ENCODE results near the gene PPCS. TPM values are rescaled to one million over a fixed set of nuclear protein-coding genes. Genes with fewer than 3 reads are reported as not detected.
"Not testable (repeated sequence)": the region's sequence is repeated elsewhere in the genome, so short reads cannot be mapped to it uniquely, and the experiment has no call there.

The PPCS gene
- total RNA-seq, 1 donor from 2014 or later: 19.8 TPM

- H3K9ac ChIP-seq (ENCODE audit: low read depth in 1 of 3, low read length in 3 of 3): no peak overlapping the region
- peaks cover 0 to 2% (median 0%) of the 10 kb centered on the region in 3 donors for H3K36me3 ChIP-seq (ENCODE audit: control insufficient read depth in 3 of 3, insufficient read depth in 3 of 3, low read length in 3 of 3)
- no peaks in the 10 kb centered on the region for H3K9me3 ChIP-seq (ENCODE audit: control insufficient read depth in 3 of 3, low read length in 3 of 3)
- no peak overlapping the region for H3K4me3 ChIP-seq (ENCODE audit: low read length in 3 of 3)
- no peaks in the 10 kb centered on the region for H3K27me3 ChIP-seq (ENCODE audit: control insufficient read depth in 3 of 3, insufficient read depth in 3 of 3, low read length in 3 of 3)
- no peaks in the 10 kb centered on the region for H3K4me1 ChIP-seq (ENCODE audit: control insufficient read depth in 3 of 3, insufficient read depth in 3 of 3, low read length in 3 of 3)
- no peak overlapping the region for H3K27ac ChIP-seq (ENCODE audit: low read depth, low read length)
Measured at GRCh38 chr1:42476605-42477004, 20.3 kb downstream of the PPCS start.

DNA sequence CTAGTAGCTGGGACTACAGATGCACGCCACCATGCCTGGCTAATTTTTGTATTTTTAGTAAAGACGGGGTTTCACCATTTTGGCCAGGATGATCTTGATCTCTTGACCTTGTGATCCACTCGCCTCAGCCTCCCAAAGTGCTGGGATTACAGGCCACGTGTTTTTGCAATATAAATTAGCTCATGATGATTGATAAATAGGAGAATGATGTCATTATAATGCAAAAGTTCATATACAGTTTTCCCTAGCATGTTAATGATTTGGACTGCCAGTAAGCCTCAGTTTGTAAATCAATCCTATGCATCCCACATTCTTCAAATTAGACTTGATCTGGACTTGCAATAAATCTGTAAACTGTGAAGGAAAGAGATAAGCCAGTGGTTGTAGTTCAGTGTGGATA, 21.0 kb downstream of the PPCS start:
- not testable (repeated sequence) for H3K4me3 ChIP-seq (ENCODE audit: low read length in 3 of 3); H3K9me3 ChIP-seq (ENCODE audit: control insufficient read depth in 3 of 3, low read length in 3 of 3); H3K36me3 ChIP-seq (ENCODE audit: control insufficient read depth in 3 of 3, insufficient read depth in 3 of 3, low read length in 3 of 3); H3K27me3 ChIP-seq (ENCODE audit: control insufficient read depth in 3 of 3, insufficient read depth in 3 of 3, low read length in 3 of 3); H3K9ac ChIP-seq (ENCODE audit: low read depth in 1 of 3, low read length in 3 of 3); H3K27ac ChIP-seq (ENCODE audit: low read depth, low read length); H3K4me1 ChIP-seq (ENCODE audit: control insufficient read depth in 3 of 3, insufficient read depth in 3 of 3, low read length in 3 of 3)

- no peak overlapping the region for H3K27ac ChIP-seq (ENCODE audit: low read depth, low read length)
Measured at GRCh38 chr1:42477775-42478174, 21.4 kb downstream of the PPCS start.

GRCh38 chr1:42479621-42480020, 23.3 kb downstream of the PPCS start:
- H3K27ac ChIP-seq (ENCODE audit: low read depth, low read length): no peak overlapping the region
- H3K9ac ChIP-seq (ENCODE audit: low read depth in 1 of 3, low read length in 3 of 3): no peak overlapping the region
- H3K9me3 ChIP-seq (ENCODE audit: control insufficient read depth in 3 of 3, low read length in 3 of 3): no peaks in the 10 kb centered on the region
- H3K36me3 ChIP-seq (ENCODE audit: control insufficient read depth in 3 of 3, insufficient read depth in 3 of 3, low read length in 3 of 3): peaks cover 0 to 6% (median 6%) of the 10 kb centered on the region in 3 donors
- H3K4me1 ChIP-seq (ENCODE audit: control insufficient read depth in 3 of 3, insufficient read depth in 3 of 3, low read length in 3 of 3): no peaks in the 10 kb centered on the region
- H3K27me3 ChIP-seq (ENCODE audit: control insufficient read depth in 3 of 3, insufficient read depth in 3 of 3, low read length in 3 of 3): no peaks in the 10 kb centered on the region
- H3K4me3 ChIP-seq (ENCODE audit: low read length in 3 of 3): no peak overlapping the region

More at GRCh38 chr1:42477775-42478174, 21.4 kb downstream of the PPCS start:
- Histone ChIP-seq H3K9ac (ENCODE audit: low read depth in 1 of 3, low read length in 3 of 3) (no peak overlapping the region), H3K36me3 (ENCODE audit: control insufficient read depth in 3 of 3, insufficient read depth in 3 of 3, low read length in 3 of 3) (peaks cover 0 to 2% (median 1%) of the 10 kb centered on the region in 3 donors), H3K4me1 (ENCODE audit: control insufficient read depth in 3 of 3, insufficient read depth in 3 of 3, low read length in 3 of 3) (no peaks in the 10 kb centered on the region), H3K9me3 (ENCODE audit: control insufficient read depth in 3 of 3, low read length in 3 of 3) (no peaks in the 10 kb centered on the region), H3K4me3 (ENCODE audit: low read length in 3 of 3) (no peak overlapping the region), H3K27me3 (ENCODE audit: control insufficient read depth in 3 of 3, insufficient read depth in 3 of 3, low read length in 3 of 3) (no peaks in the 10 kb centered on the region)

DNA sequence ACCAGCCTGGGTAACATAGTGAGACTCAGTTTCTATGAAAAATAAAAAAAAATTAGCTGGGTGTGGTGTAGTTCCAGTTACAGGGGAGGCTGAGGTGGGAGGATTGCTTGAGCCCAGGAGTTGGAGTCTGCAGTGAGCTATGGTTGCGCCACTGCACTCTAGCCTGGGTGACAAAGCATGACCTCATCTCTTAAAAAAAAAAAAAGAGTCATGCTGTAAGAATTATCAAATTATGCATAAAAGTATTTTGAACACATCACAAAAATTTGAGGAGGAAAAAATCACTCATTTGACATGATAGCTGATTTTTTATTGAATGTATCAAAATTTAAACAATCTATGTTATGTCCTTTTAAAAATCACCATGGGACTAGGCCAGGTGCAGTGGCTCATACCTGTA, 24.6 kb downstream of the PPCS start:
- H3K36me3 ChIP-seq (ENCODE audit: control insufficient read depth in 3 of 3, insufficient read depth in 3 of 3, low read length in 3 of 3): peaks cover 0 to 6% (median 6%) of the 10 kb centered on the region in 3 donors
- no peaks in the 10 kb centered on the region for H3K9me3 ChIP-seq (ENCODE audit: control insufficient read depth in 3 of 3, low read length in 3 of 3)
- no peak overlapping the region for H3K27ac ChIP-seq (ENCODE audit: low read depth, low read length)
- H3K9ac ChIP-seq (ENCODE audit: low read depth in 1 of 3, low read length in 3 of 3): no peak overlapping the region
- no peaks in the 10 kb centered on the region for H3K4me1 ChIP-seq (ENCODE audit: control insufficient read depth in 3 of 3, insufficient read depth in 3 of 3, low read length in 3 of 3)
- no peaks in the 10 kb centered on the region for H3K27me3 ChIP-seq (ENCODE audit: control insufficient read depth in 3 of 3, insufficient read depth in 3 of 3, low read length in 3 of 3)
- H3K4me3 ChIP-seq (ENCODE audit: low read length in 3 of 3): no peak overlapping the region

DNA sequence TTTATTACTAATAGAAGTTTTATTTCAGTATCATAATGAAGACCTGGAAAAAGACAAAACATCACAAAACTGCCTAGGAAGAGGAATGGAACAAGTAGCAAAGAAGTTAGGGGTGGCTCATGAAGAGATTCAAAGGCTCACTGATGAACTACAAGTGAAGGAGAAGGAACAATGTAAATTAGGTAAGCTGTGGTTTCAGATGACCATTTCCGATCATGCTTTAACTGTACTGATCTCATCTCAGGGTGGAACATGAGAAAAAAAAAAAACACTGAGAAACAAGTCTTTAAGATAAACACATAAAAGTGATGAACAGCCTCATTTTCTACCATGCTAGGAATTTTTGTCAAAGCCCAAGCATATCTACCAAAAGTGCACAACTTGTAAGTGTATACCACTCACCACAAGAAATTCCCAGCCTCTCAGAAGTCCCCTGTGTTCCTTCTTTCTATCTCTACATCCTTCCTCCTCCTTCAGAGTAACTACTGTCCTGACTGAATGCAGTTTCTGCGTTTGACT, 26.4 kb downstream of the PPCS start:
- Histone ChIP-seq H3K4me1 (ENCODE audit: control insufficient read depth in 3 of 3, insufficient read depth in 3 of 3, low read length in 3 of 3) (no peaks in the 10 kb centered on the region), H3K9ac (ENCODE audit: low read depth in 1 of 3, low read length in 3 of 3) (no peak overlapping the region), H3K27ac (ENCODE audit: low read depth, low read length) (no peak overlapping the region), H3K9me3 (ENCODE audit: control insufficient read depth in 3 of 3, low read length in 3 of 3) (no peaks in the 10 kb centered on the region), H3K4me3 (ENCODE audit: low read length in 3 of 3) (no peak overlapping the region), H3K36me3 (ENCODE audit: control insufficient read depth in 3 of 3, insufficient read depth in 3 of 3, low read length in 3 of 3) (peaks cover 0 to 6% (median 6%) of the 10 kb centered on the region in 3 donors), H3K27me3 (ENCODE audit: control insufficient read depth in 3 of 3, insufficient read depth in 3 of 3, low read length in 3 of 3) (no peaks in the 10 kb centered on the region)

GRCh38 chr1:42484382-42484781, 28.0 kb downstream of the PPCS start:
- H3K9me3 ChIP-seq (ENCODE audit: control insufficient read depth in 3 of 3, low read length in 3 of 3): no peaks in the 10 kb centered on the region
- no peaks in the 10 kb centered on the region for H3K4me1 ChIP-seq (ENCODE audit: control insufficient read depth in 3 of 3, insufficient read depth in 3 of 3, low read length in 3 of 3)
- no peak overlapping the region for H3K4me3 ChIP-seq (ENCODE audit: low read length in 3 of 3)
- peaks cover 0 to 8% (median 6%) of the 10 kb centered on the region in 3 donors for H3K36me3 ChIP-seq (ENCODE audit: control insufficient read depth in 3 of 3, insufficient read depth in 3 of 3, low read length in 3 of 3)
- H3K27ac ChIP-seq (ENCODE audit: low read depth, low read length): no peak overlapping the region
- no peaks in the 10 kb centered on the region for H3K27me3 ChIP-seq (ENCODE audit: control insufficient read depth in 3 of 3, insufficient read depth in 3 of 3, low read length in 3 of 3)
- no peak overlapping the region for H3K9ac ChIP-seq (ENCODE audit: low read depth in 1 of 3, low read length in 3 of 3)

DNA sequence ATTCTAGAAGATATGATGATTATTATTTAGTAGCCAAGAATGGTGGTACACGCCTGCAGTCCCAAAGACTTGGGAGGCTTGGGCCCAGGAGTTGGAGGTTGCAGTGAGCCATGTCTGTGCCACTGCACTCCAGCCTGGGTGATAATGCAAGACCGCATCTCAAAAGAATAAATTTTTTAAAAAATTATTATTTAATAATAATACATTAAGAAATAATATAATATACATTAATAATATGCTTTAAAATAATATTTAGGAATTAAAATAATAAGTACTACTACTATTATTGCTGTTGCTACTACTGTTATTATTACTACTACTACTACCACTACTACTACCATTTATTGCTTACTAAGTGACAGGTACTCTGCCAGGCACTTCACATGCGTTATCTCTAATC, 33.9 kb downstream of the PPCS start:
- Histone ChIP-seq H3K36me3 (ENCODE audit: control insufficient read depth in 3 of 3, insufficient read depth in 3 of 3, low read length in 3 of 3) (peaks cover 0 to 4% (median 0%) of the 10 kb centered on the region in 3 donors), H3K9me3 (ENCODE audit: control insufficient read depth in 3 of 3, low read length in 3 of 3) (no peaks in the 10 kb centered on the region), H3K4me1 (ENCODE audit: control insufficient read depth in 3 of 3, insufficient read depth in 3 of 3, low read length in 3 of 3) (no peaks in the 10 kb centered on the region), H3K27ac (ENCODE audit: low read depth, low read length) (no peak overlapping the region), H3K9ac (ENCODE audit: low read depth in 1 of 3, low read length in 3 of 3) (no peak overlapping the region), H3K27me3 (ENCODE audit: control insufficient read depth in 3 of 3, insufficient read depth in 3 of 3, low read length in 3 of 3) (no peaks in the 10 kb centered on the region), H3K4me3 (ENCODE audit: low read length in 3 of 3) (no peak overlapping the region)

- not testable (repeated sequence) for H3K36me3 ChIP-seq (ENCODE audit: control insufficient read depth in 3 of 3, insufficient read depth in 3 of 3, low read length in 3 of 3); H3K4me3 ChIP-seq (ENCODE audit: low read length in 3 of 3); H3K4me1 ChIP-seq (ENCODE audit: control insufficient read depth in 3 of 3, insufficient read depth in 3 of 3, low read length in 3 of 3); H3K27me3 ChIP-seq (ENCODE audit: control insufficient read depth in 3 of 3, insufficient read depth in 3 of 3, low read length in 3 of 3); H3K27ac ChIP-seq (ENCODE audit: low read depth, low read length); H3K9ac ChIP-seq (ENCODE audit: low read depth in 1 of 3, low read length in 3 of 3)
- H3K9me3 ChIP-seq (ENCODE audit: control insufficient read depth in 3 of 3, low read length in 3 of 3): peaks cover 0 to 13% (median 5%) of the 10 kb centered on the region in 3 donors
Measured at GRCh38 chr1:42502031-42502430, 45.7 kb downstream of the PPCS start.

DNA sequence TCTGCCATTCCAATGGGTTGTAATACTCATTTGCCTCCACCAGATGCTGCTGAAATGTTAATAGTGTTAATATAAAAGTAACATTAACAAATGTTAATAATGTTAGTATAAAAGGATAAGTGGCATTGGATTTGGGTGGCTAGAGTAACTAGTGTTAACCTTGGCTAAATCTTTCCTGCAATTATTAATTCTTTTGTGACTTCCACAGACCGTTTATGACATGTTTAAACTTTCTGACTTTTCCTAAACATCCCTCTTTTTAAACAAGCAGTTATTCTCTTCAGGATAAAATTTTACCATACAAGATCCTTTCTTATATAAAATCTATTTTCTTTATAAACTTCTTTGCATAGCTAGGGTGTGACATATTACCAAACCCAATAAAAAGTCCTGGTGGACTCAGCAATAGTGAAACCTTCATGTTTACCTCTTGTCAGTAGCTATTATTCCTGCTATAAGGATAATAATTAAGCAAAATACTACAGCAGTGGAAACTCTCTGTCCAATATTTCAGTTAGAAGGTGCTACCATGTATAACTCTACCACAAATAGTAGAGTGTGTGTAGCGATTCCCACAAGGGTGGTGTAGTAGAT, 48.3 kb downstream of the PPCS start:
- no peak overlapping the region for H3K9ac ChIP-seq (ENCODE audit: low read depth in 1 of 3, low read length in 3 of 3)
- H3K36me3 ChIP-seq (ENCODE audit: control insufficient read depth in 3 of 3, insufficient read depth in 3 of 3, low read length in 3 of 3): peaks cover 0 to 10% (median 6%) of the 10 kb centered on the region in 3 donors
- no peaks in the 10 kb centered on the region for H3K27me3 ChIP-seq (ENCODE audit: control insufficient read depth in 3 of 3, insufficient read depth in 3 of 3, low read length in 3 of 3)
- no peak overlapping the region for H3K4me3 ChIP-seq (ENCODE audit: low read length in 3 of 3)
- H3K4me1 ChIP-seq (ENCODE audit: control insufficient read depth in 3 of 3, insufficient read depth in 3 of 3, low read length in 3 of 3): no peaks in the 10 kb centered on the region
- H3K9me3 ChIP-seq (ENCODE audit: control insufficient read depth in 3 of 3, low read length in 3 of 3): peaks cover 0 to 26% (median 8%) of the 10 kb centered on the region in 3 donors
- no peak overlapping the region for H3K27ac ChIP-seq (ENCODE audit: low read depth, low read length)
